Measurements from ENCODE around the gene WFDC9. TPM values are rescaled to one million over a fixed set of nuclear protein-coding genes. Genes with fewer than 3 reads are reported as not detected.
"Not testable (repeated sequence)": the region's sequence is repeated elsewhere in the genome, so short reads cannot be mapped to it uniquely, and the experiment has no call there.

The WFDC9 gene
- total and polyA plus RNA-seq, 7 experiments from 2014 or later = not detected

DNA sequence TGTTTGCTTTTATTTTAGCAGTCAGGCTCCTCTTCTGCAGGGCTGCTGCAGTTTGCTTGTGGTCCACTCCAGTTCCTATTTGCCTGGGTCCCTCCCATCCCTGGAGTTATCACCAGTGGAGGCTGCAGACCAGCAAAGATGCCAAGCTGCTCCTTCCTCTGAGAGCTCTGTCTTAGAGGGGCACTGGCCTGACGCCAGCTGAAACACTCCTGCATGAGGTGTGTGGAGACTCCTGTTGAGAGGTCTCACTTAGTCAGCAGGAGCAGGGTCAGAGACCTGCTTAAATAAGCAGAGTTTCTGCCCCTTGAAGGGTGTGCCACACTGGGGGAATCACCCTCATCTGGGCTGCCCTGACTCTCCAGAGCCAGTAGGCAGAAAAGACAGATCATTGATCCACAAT, 35.8 kb downstream of the WFDC9 start:
- Mint-ChIP-seq H3K27ac (no peak overlapping the region), H3K9me3 (peaks cover 0 to 4% (median 0%) of the 10 kb centered on the region in 11 donors), H3K27me3 (peaks cover 16 to 59% (median 44%) of the 10 kb centered on the region in 5 donors)

GRCh38 chr20:45593498-45593897, 37.6 kb downstream of the WFDC9 start:
- Histone ChIP-seq H3K27ac (ENCODE audit: low read depth, low read length) (no peak overlapping the region), H3K27me3 (ENCODE audit: control insufficient read depth in 2 of 2, insufficient read depth in 2 of 2, low read length in 2 of 2) (peaks cover 0 to 2% of the 10 kb centered on the region in 2 donors), H3K9me3 (ENCODE audit: control insufficient read depth in 2 of 3, low read length in 3 of 3) (no peaks in the 10 kb centered on the region), H3K4me3 (ENCODE audit: low read length) (no peak overlapping the region), H3K4me1 (ENCODE audit: control insufficient read depth in 2 of 2, insufficient read depth in 2 of 2, low read length in 2 of 2) (no peaks in the 10 kb centered on the region), H3K36me3 (ENCODE audit: control insufficient read depth in 2 of 3, insufficient read depth in 3 of 3, low read length in 3 of 3) (no peaks in the 10 kb centered on the region)
- ChIA-PET CTCF (no interaction called here), POLR2A (no interaction called here)
- Mint-ChIP-seq H3K4me1 (no peaks in the 10 kb centered on the region), H3K4me3 (no peak overlapping the region), H3K27me3 (peaks cover 24 to 58% (median 47%) of the 10 kb centered on the region in 5 donors), H3K36me3 (no peaks in the 10 kb centered on the region), H3K27ac (no peak overlapping the region), H3K9me3 (peaks cover 0 to 4% (median 0%) of the 10 kb centered on the region in 11 donors)
- ATAC-seq = no peak
- no peak for DNase-seq
- intact Hi-C loops (cut with micrococcal nuclease) = no loop called here

More for the DNA sequence above, 35.8 kb downstream of the WFDC9 start:
- H3K27me3 ChIP-seq (ENCODE audit: control insufficient read depth in 2 of 2, insufficient read depth in 2 of 2, low read length in 2 of 2) = peaks cover 0 to 2% of the 10 kb centered on the region in 2 donors
- intact Hi-C loops (cut with micrococcal nuclease) = no loop called here
- no peaks in the 10 kb centered on the region for H3K4me1 ChIP-seq (ENCODE audit: control insufficient read depth in 2 of 2, insufficient read depth in 2 of 2, low read length in 2 of 2)
- H3K36me3 Mint-ChIP-seq = no peaks in the 10 kb centered on the region
- H3K9me3 ChIP-seq (ENCODE audit: control insufficient read depth in 2 of 3, low read length in 3 of 3) = no peaks in the 10 kb centered on the region
- no peak overlapping the region for H3K27ac ChIP-seq (ENCODE audit: low read depth, low read length)
- H3K4me3 ChIP-seq (ENCODE audit: low read length) = no peak overlapping the region
- no peaks in the 10 kb centered on the region for H3K4me1 Mint-ChIP-seq
- H3K36me3 ChIP-seq (ENCODE audit: control insufficient read depth in 2 of 3, insufficient read depth in 3 of 3, low read length in 3 of 3) = no peaks in the 10 kb centered on the region
- ChIA-PET CTCF (no interaction called here), POLR2A (no interaction called here)
- no peak for DNase-seq
- H3K4me3 Mint-ChIP-seq = no peak overlapping the region
- no peak for ATAC-seq

- peaks cover 0 to 3% (median 0%) of the 10 kb centered on the region in 11 donors for H3K9me3 Mint-ChIP-seq
- Histone ChIP-seq H3K4me1 (ENCODE audit: control insufficient read depth in 2 of 2, insufficient read depth in 2 of 2, low read length in 2 of 2) (no peaks in the 10 kb centered on the region), H3K36me3 (ENCODE audit: control insufficient read depth in 2 of 3, insufficient read depth in 3 of 3, low read length in 3 of 3) (no peaks in the 10 kb centered on the region), H3K4me3 (ENCODE audit: low read length) (no peak overlapping the region), H3K27ac (ENCODE audit: low read depth, low read length) (no peak overlapping the region), H3K9me3 (ENCODE audit: control insufficient read depth in 2 of 3, low read length in 3 of 3) (no peaks in the 10 kb centered on the region), H3K27me3 (ENCODE audit: control insufficient read depth in 2 of 2, insufficient read depth in 2 of 2, low read length in 2 of 2) (peaks cover 0 to 2% of the 10 kb centered on the region in 2 donors)
- intact Hi-C loops (cut with micrococcal nuclease) = loop anchor here in 1 of 2 donors (1.0 kb wide), 1 partner anchor 179 kb away; no protein-coding TSS in a partner anchor
- ATAC-seq (peak; percentile 65), DNase-seq (peak in 4 of 9 donors; percentile 1 to 20 (median 11))
- H3K27me3 Mint-ChIP-seq = peaks cover 25 to 50% (median 41%) of the 10 kb centered on the region in 5 donors
- H3K4me3 Mint-ChIP-seq = no peak overlapping the region
- CTCF ChIA-PET = interaction anchor here (0.7 to 1.0 kb wide), 3 partner anchors 79 to 233 kb away, joined by 3 to 4 read pairs (median 4); no protein-coding TSS in a partner anchor
- no peaks in the 10 kb centered on the region for H3K36me3 Mint-ChIP-seq
- H3K4me1 Mint-ChIP-seq = no peaks in the 10 kb centered on the region
- POLR2A ChIA-PET = no interaction called here
- no peak overlapping the region for H3K27ac Mint-ChIP-seq
These were observed 38.4 kb downstream of the WFDC9 start for GRCh38 chr20:45592574-45593189.

- no peak overlapping the region for H3K27ac ChIP-seq (ENCODE audit: low read depth, low read length)
- ChIA-PET CTCF (no interaction called here), POLR2A (no interaction called here)
- intact Hi-C loops (cut with micrococcal nuclease) = no loop called here
- H3K9me3 ChIP-seq (ENCODE audit: control insufficient read depth in 2 of 3, low read length in 3 of 3) = no peaks in the 10 kb centered on the region
- no peak for ATAC-seq
- H3K36me3 ChIP-seq (ENCODE audit: control insufficient read depth in 2 of 3, insufficient read depth in 3 of 3, low read length in 3 of 3) = no peaks in the 10 kb centered on the region
- H3K27me3 ChIP-seq (ENCODE audit: control insufficient read depth in 2 of 2, insufficient read depth in 2 of 2, low read length in 2 of 2) = no peaks in the 10 kb centered on the region
- no peak for DNase-seq
- Mint-ChIP-seq H3K36me3 (no peaks in the 10 kb centered on the region), H3K9me3 (peaks cover 0 to 3% (median 0%) of the 10 kb centered on the region in 11 donors), H3K4me1 (no peaks in the 10 kb centered on the region), H3K4me3 (no peak overlapping the region), H3K27me3 (peaks cover 19 to 38% (median 33%) of the 10 kb centered on the region in 5 donors), H3K27ac (no peak overlapping the region)
- H3K4me3 ChIP-seq (ENCODE audit: low read length) = no peak overlapping the region
- H3K4me1 ChIP-seq (ENCODE audit: control insufficient read depth in 2 of 2, insufficient read depth in 2 of 2, low read length in 2 of 2) = no peaks in the 10 kb centered on the region
These were observed 41.4 kb downstream of the WFDC9 start for GRCh38 chr20:45589725-45590124.

DNA sequence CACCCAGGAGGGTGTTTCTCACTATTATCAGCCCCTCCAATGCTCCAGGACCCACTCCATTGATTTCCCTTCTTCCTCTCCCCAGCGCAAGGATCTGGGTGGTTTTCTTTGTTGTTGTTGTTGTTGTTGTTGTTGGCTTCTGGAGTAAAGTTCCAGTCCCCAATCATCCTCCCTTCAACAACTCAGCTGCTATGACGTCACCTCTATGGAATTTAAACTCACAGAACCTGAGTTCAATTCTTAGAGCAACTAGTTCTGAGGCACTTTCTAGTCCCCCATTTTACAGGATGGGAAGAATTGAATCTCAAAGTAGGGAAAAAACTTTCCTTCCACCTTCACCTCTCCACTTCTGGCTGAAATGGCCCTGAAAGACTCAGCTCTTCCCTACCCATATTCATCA, 42.3 kb downstream of the WFDC9 start:
- Histone ChIP-seq H3K27me3 (ENCODE audit: control insufficient read depth in 2 of 2, insufficient read depth in 2 of 2, low read length in 2 of 2) (no peaks in the 10 kb centered on the region), H3K27ac (ENCODE audit: low read depth, low read length) (no peak overlapping the region), H3K4me1 (ENCODE audit: control insufficient read depth in 2 of 2, insufficient read depth in 2 of 2, low read length in 2 of 2) (no peaks in the 10 kb centered on the region), H3K4me3 (ENCODE audit: low read length) (no peak overlapping the region), H3K9me3 (ENCODE audit: control insufficient read depth in 2 of 3, low read length in 3 of 3) (no peaks in the 10 kb centered on the region), H3K36me3 (ENCODE audit: control insufficient read depth in 2 of 3, insufficient read depth in 3 of 3, low read length in 3 of 3) (no peaks in the 10 kb centered on the region)
- CTCF ChIA-PET = no interaction called here
- Mint-ChIP-seq H3K27me3 (peaks cover 13 to 31% (median 28%) of the 10 kb centered on the region in 5 donors), H3K9me3 (peaks cover 0 to 3% (median 0%) of the 10 kb centered on the region in 11 donors), H3K4me1 (no peaks in the 10 kb centered on the region), H3K4me3 (no peak overlapping the region), H3K27ac (no peak overlapping the region), H3K36me3 (no peaks in the 10 kb centered on the region)
- intact Hi-C loops (cut with micrococcal nuclease) = no loop called here
- DNase-seq = no peak
- POLR2A ChIA-PET = no interaction called here
- no peak for ATAC-seq

DNA sequence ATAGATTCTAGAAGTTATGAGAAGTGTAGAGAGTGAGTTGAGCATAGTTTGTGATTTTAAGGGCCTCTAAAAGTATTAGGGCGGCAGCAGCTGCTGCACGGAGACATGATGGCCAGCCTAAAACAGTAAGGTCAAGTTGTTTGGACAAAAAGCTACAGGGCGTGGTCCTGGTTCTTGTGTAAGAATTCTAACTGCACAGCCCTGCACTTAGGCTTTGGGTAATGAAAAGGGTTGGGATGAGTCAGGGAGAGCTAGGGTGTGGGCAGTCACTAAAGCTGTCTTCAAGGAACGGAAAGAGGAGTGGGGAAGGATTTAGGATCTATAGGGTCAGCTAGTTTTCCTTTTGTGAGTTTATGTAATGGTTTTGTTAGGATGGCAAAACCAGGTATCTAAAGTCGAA, 45.1 kb downstream of the WFDC9 start:
- DNase-seq; H3K27ac ChIP-seq (ENCODE audit: low read depth, low read length); H3K4me1 ChIP-seq (ENCODE audit: control insufficient read depth in 2 of 2, insufficient read depth in 2 of 2, low read length in 2 of 2); H3K4me3 Mint-ChIP-seq; intact Hi-C loops (cut with micrococcal nuclease); H3K9me3 ChIP-seq (ENCODE audit: control insufficient read depth in 2 of 3, low read length in 3 of 3); H3K9me3 Mint-ChIP-seq; H3K36me3 Mint-ChIP-seq; H3K4me3 ChIP-seq (ENCODE audit: low read length); H3K4me1 Mint-ChIP-seq; CTCF ChIA-PET; H3K27me3 ChIP-seq (ENCODE audit: control insufficient read depth in 2 of 2, insufficient read depth in 2 of 2, low read length in 2 of 2); ATAC-seq; H3K27ac Mint-ChIP-seq; POLR2A ChIA-PET; H3K36me3 ChIP-seq (ENCODE audit: control insufficient read depth in 2 of 3, insufficient read depth in 3 of 3, low read length in 3 of 3): not testable (repeated sequence)
- H3K27me3 Mint-ChIP-seq = peaks cover 5 to 34% (median 13%) of the 10 kb centered on the region in 5 donors

DNA sequence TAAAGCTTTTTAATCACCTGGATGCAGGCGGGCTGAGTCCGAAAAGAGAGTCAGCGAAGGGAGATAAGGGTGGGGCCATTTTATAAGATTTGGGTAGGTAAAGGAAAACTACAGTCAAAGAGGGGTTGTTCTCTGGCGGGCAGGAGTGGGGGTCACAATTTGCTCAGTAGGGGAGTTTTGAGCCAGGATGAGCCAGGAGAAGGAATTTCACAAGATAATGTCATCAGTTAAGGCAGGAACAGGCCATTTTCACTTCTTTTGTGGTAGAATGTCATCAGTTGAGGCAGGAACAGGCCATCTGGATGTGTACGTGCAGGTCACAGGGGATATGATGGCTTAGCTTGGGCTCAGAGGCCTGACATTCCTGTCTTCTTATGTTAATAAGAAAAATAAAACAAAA, 46.8 kb downstream of the WFDC9 start:
- H3K9me3 Mint-ChIP-seq; DNase-seq; CTCF ChIA-PET; H3K4me1 Mint-ChIP-seq; H3K9me3 ChIP-seq (ENCODE audit: control insufficient read depth in 2 of 3, low read length in 3 of 3); intact Hi-C loops (cut with micrococcal nuclease); H3K27ac ChIP-seq (ENCODE audit: low read depth, low read length); H3K27ac Mint-ChIP-seq; H3K4me1 ChIP-seq (ENCODE audit: control insufficient read depth in 2 of 2, insufficient read depth in 2 of 2, low read length in 2 of 2); H3K36me3 Mint-ChIP-seq; POLR2A ChIA-PET; H3K27me3 ChIP-seq (ENCODE audit: control insufficient read depth in 2 of 2, insufficient read depth in 2 of 2, low read length in 2 of 2); H3K4me3 Mint-ChIP-seq; ATAC-seq; H3K36me3 ChIP-seq (ENCODE audit: control insufficient read depth in 2 of 3, insufficient read depth in 3 of 3, low read length in 3 of 3); H3K4me3 ChIP-seq (ENCODE audit: low read length): not testable (repeated sequence)
- peaks cover 12 to 42% (median 16%) of the 10 kb centered on the region in 5 donors for H3K27me3 Mint-ChIP-seq
